Measurements from ENCODE around the gene KIF21A.

DNA sequence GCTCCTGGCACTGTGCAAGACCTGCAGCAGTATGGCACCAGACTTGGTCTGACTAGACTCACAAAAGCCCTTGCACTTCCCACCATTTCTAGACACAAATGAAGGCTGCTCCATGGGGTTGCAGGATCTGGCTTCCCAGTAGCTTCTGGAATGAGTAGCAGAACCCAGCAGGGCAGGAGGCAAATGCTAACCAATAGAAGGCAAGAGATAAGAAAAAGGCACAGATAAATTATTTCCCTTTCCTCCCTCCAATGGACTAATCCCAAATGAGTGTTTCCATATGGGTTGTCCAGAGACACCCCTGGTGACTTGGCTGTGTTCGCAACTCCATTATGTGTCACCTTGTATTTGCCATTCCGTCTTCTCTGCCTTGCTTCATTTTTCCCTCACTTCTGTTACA lies 49.7 kb downstream of the KIF21A start:
- TF ChIP-seq, protein P1, sequence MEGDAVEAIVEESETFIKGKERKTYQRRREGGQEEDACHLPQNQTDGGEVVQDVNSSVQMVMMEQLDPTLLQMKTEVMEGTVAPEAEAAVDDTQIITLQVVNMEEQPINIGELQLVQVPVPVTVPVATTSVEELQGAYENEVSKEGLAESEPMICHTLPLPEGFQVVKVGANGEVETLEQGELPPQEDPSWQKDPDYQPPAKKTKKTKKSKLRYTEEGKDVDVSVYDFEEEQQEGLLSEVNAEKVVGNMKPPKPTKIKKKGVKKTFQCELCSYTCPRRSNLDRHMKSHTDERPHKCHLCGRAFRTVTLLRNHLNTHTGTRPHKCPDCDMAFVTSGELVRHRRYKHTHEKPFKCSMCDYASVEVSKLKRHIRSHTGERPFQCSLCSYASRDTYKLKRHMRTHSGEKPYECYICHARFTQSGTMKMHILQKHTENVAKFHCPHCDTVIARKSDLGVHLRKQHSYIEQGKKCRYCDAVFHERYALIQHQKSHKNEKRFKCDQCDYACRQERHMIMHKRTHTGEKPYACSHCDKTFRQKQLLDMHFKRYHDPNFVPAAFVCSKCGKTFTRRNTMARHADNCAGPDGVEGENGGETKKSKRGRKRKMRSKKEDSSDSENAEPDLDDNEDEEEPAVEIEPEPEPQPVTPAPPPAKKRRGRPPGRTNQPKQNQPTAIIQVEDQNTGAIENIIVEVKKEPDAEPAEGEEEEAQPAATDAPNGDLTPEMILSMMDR (IDR thresholded peaks at IDR 0.05) = no peak
- TF ChIP-seq POLR2A (IDR thresholded peaks at IDR 0.05) (no peak), EP300 (IDR thresholded peaks at IDR 0.05) (no peak), POLR2AphosphoS5 (IDR thresholded peaks at IDR 0.05) (no peak)
